Activated CD8-positive, alpha-beta memory T cell treated with anti-CD3 and anti-CD28 coated beads, Interleukin-2, amount 50 U/mL, for 1 hour (primary cell): ENCODE results near the gene DHRS7.

Experiments used
- DNase-seq: peaks from one replicate; pipeline ENCODE4 v3.0.0-alpha.2; 2020; ENCODE audit errors: extremely low read depth

The DHRS7 gene

GRCh38 chr14:60164712-60165546 is at the start of gene DHRS7:
TSS of gene DHRS7 (minus strand) at chr14:60165398. CDS start at chr14:60165309, 89 bp downstream.
- DNase-seq, result peak; percentile 40

- DNase-seq, result no peak
Observed at GRCh38 chr14:60214415-60215126, 49.4 kb upstream of the DHRS7 start.

GRCh38 chr14:60214003-60214402 is 48.8 kb upstream of the DHRS7 start:
- DNase-seq, result no peak

DNA sequence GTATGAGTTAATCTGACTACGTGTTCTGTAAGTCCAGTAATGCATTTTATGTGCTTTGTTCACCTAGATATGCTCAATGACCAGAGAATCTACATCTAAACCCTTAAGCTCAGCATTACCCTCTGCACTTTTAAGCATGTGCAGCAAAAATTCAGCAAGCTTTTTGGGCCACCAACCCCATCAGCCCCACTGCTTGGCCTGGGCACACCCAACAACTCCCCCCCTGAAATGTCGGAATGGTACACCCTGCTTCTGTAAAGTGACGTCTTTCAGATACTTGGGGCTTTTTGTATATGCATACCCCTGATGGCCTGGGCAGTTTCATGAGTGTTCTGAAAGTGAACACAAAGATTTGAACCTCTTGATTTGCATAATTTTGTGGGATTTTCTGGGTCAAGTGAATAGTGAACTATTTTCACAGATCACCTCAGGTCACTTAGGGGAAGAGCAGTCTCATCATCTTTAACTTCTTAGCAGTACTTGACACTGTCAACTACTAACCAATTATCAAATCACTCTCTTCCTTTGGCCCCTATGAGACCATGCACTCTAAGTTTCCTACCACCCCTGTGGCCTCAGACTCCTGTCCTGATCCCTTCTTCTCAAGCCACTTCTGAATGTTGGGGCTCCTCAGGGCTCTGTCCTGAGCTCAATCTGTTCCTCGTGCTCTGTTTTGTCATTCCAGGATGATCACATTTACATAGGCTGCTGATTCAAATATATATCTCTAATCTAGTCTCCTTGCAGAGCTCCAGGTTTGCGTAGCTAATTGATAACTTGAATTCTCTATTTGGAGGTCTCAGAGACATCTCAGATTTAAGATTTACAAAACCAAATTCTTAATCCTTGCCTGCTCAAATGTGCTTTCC is 47.5 kb upstream of the DHRS7 start:
- DNase-seq, result no peak

- DNase-seq, result no peak
Observed at GRCh38 chr14:60211153-60211552, 46.0 kb upstream of the DHRS7 start.

DNA sequence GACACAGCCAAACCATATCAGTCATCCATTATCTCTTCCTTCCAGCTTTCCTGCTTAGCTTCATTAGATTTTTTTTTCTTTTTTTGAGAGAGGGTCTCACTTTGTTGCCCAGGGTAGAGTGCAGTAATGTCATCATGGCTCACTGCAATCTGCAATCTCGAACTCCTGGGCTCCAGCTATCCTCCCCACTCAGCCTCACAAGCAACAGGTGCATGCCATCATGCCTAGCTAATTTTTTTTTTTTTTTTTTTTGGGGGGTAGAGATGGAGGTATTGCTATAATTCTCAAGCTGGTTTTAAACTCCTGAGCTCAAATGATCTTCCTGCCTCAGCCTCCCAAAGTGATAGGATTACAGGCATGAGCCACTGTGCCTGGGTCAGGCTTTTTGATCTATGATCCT is 45.5 kb upstream of the DHRS7 start:
- DNase-seq, result no peak

DNA sequence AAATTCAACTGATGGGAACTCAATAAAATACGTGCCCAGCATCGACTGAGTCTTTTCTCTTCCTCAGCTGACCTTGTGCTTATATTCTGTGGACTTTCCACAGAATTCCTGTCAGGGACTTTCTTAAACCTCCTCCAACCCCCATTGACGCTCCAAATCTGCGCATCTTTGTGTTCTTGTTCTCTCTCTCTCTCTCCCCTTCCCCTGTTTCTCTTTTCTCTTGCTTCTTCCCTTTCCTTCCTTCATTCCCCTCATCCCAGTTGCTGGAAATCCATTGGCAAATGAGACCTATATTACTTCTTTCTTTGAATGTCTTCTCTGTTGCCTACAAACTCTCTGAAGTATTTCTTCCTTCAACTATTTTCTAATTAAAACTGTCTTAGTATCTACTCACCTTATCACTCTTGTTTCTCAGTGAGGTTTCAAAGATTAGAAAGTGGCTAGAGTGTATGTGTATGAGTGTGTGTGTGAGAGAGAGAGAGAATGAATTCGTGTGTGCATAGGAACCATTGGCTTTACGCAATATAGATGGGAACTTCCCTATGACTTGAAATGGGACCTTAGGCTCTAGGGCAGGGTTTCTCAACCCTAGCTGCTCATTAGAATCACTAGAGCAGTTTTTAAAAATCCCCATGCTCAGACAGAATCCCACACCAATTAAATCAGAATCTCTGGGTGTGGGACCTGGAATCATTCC is 41.8 kb upstream of the DHRS7 start:
- no peak for DNase-seq

GRCh38 chr14:60206249-60206670 is 41.1 kb upstream of the DHRS7 start:
- DNase-seq, result no peak

DNA sequence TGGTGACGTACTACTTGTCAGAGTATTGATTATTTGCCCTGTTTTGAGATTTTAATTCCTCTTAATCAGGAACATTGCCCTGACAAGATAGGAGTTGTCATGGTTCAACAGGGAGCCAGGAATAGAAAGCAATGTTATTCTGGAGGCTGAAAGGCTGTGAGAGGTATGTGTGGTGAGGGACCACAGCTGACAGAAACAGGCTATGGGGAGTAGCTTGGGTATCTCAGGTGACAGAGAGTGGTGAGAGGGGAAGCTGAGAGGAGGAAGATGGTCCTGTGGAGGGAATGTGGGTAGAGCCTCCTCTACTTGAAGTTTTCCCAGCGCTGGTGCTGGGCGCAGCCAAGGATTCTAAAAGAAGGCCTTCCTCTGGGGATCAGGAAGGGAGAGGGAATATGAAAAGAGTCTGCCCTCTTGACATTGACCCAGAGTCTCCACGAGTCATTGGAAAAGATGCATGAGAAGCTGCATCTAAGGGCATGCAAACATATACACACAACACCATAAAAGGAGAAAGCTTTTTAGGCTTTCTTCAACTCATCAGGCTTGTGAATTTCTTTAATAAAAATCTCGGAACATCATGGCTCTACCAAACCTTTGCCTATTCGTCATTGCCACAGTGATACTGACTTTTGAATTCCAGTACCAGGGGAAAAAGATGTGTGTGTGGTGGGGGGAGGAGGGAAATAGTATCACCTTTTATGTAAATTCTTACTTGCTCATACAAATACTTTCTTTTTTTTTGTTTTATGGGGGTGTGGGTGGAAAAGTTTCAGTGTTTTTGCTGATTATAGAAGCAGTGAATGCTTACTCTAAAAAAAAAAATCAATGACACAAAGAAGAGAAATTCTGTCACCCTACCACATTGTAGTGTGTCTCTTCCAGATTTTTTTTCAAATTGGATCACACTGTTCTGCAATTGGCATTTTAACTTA is 39.9 kb upstream of the DHRS7 start:
- no peak for DNase-seq

GRCh38 chr14:60204104-60204842 is 39.1 kb upstream of the DHRS7 start:
- DNase-seq, result no peak

- DNase-seq, result no peak
Observed at GRCh38 chr14:60199321-60199720, 34.1 kb upstream of the DHRS7 start.

GRCh38 chr14:60197629-60198303 is 32.6 kb upstream of the DHRS7 start:
- no peak for DNase-seq

DNA sequence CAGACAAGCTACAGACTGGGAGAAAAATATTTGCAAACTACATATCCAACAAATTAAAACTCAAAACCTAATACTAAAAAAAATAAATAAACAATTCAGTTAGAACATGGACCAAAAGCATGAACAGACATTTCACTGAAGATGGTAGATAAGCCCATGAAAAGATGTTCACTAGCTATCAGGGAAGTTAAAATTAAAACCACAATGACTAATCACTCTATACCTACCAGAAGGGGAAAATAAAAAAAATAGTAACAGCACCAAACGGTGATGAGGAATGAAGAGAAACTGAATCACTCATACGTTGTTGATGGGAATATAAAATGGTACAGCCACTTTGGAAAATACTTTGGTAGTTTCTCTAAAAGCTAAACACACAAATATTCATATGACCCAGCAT is 31.1 kb upstream of the DHRS7 start:
- no peak for DNase-seq

GRCh38 chr14:60195179-60195810 is 30.1 kb upstream of the DHRS7 start:
- no peak for DNase-seq

DNA sequence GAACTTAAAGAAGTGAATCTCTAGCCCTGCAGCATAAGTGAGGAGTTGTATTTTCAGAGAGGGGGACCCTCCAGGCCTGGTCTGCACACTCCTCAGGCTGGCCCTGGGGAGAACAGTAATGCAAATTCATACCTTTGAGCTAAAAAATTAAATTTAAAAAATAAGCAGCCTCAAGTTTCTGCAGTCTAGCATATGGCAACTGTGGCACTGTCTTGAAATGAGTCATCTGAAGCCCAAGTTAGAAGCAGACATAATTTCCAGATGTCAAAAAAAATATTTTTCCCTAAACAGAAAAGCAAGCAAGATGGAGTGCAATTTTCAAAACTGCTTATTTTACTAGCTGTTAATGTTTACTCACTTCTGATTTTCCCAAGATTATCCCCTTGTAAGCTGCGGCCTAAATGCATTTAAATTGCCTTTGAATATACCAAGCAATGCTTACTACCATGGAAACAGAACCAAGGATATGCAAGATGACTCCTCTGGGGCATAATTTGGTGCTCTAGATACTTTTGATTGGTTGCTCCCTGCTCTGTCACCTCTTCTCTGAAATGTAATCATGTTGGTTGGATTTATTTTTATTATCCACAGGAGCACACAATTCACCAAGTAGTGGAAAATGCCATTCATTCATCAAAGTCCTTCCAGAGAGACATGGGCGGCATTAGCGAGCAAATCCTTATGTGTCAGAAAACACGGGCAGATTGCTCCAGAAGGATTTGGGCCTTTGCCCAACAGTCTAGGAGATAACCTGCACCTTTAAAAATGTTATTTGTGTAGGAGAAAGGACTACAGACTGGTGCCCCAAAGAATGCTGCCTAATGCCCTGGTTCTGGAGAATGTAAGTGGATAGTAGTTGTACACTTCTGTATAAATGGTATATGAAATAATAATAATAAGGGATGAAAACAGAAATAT is 25.0 kb upstream of the DHRS7 start:
- DNase-seq, result no peak

GRCh38 chr14:60188696-60189095 is 23.5 kb upstream of the DHRS7 start:
- DNase-seq, result no peak

- DNase-seq, result no peak
Observed at GRCh38 chr14:60188115-60188514, 22.9 kb upstream of the DHRS7 start.
